GM12878 (cell line): ENCODE measurements around the gene EFNA1. TPM values are rescaled to one million over a fixed set of nuclear protein-coding genes. Genes with fewer than 3 reads are reported as not detected.
"Not testable (repeated sequence)": the region's sequence is repeated elsewhere in the genome, so short reads cannot be mapped to it uniquely, and the experiment has no call there.

Experiments used
- ATAC-seq: fragments of 200-7000 bp; cut with Tn5 transposase; 3 replicates; pipeline ENCODE4 v1.9.1; 2020; ENCODE audit warnings: mild to moderate bottlenecking, moderate library complexity
- BruUV-seq: library from RNA; stranded (reverse); fragments of 400-500 nt; replicated peaks from 2 replicates; lab custom pipeline; 2021; lab: Mats Ljungman, UMichigan
- CTCF ChIA-PET: fragments of 300-600 bp; sonication (Branson Sonifier 250); formaldehyde crosslinking; extraction: SDS; loops from one replicate; lab custom pipeline; 2021; ENCODE audit warnings: inconsistent platforms; lab: Yijun Ruan, JAX
- POLR2A ChIA-PET: fragments of 350-600 bp; formaldehyde crosslinking; extraction: SDS; loops from one replicate; lab custom pipeline; 2021; ENCODE audit warnings: inconsistent platforms; lab: Charles Lee
- RAD21 ChIA-PET: fragments of 300-600 bp; sonication (Branson Sonifier 250); formaldehyde crosslinking; loops from one replicate; lab custom pipeline; 2023; ENCODE audit warnings: antibody characterized with exemption; ENCODE audit not compliant: unreplicated experiment; lab: Charles Lee
- SMC1A ChIA-PET: fragments of 300-600 bp; sonication (Branson Sonifier 250); formaldehyde crosslinking; loops from one replicate; lab custom pipeline; 2023; ENCODE audit not compliant: unreplicated experiment, uncharacterized antibody; lab: Charles Lee
- DNase-seq: peaks from one replicate; pipeline ENCODE4 v3.0.0-alpha.2; 2011; ENCODE audit warnings: low read depth, low spot score
- FAIRE-seq: peaks from 3 replicates; lab custom pipeline; 2011; peaks lifted over from hg19 to GRCh38; lab: Jason Lieb, UNC
- H2AFZ ChIP-seq: 2 replicates; pipeline ENCODE4 v1.6.0; 2011; ENCODE audit warnings: low read depth, low read length, control low read depth; ENCODE audit not compliant: control insufficient read depth
- H3K27ac ChIP-seq: 2 replicates; pipeline ENCODE4 v1.5.1; 2011; ENCODE audit warnings: control low read depth; ENCODE audit not compliant: control insufficient read depth, insufficient read depth
- H3K27me3 ChIP-seq, 2 experiments: replicated peaks in 1 of 2; 2 replicates each; pipeline versions ENCODE4 v1.6.0 to v1.6.1; 2011; ENCODE audit warnings: low read length in 1 of 2; ENCODE audit not compliant: control insufficient read depth in 2 of 2, insufficient read depth in 2 of 2
- H3K36me3 ChIP-seq, 2 experiments: 2 replicates each; pipeline ENCODE4 v1.5.1; 2011; ENCODE audit warnings: low read length in 1 of 2; ENCODE audit not compliant: control insufficient read depth in 2 of 2, insufficient read depth in 2 of 2
- H3K4me1 ChIP-seq: 2 replicates; pipeline ENCODE4 v1.6.1; 2011; ENCODE audit warnings: mild to moderate bottlenecking, low read length, moderate library complexity, mixed read lengths; ENCODE audit not compliant: control insufficient read depth, insufficient read depth
- H3K4me2 ChIP-seq: 2 replicates; pipeline ENCODE4 v1.6.0; 2011; ENCODE audit warnings: control low read depth; ENCODE audit not compliant: control insufficient read depth, insufficient read depth
- H3K4me3 ChIP-seq: fragments of 200-600 bp; sonication (generic); 2 replicates; pipeline ENCODE4 v1.5.1; 2016
- H3K79me2 ChIP-seq: 2 replicates; pipeline ENCODE4 v1.6.0; 2011; ENCODE audit warnings: low read length; ENCODE audit not compliant: control insufficient read depth, insufficient read depth
- H3K9ac ChIP-seq: 2 replicates; pipeline ENCODE4 v1.8.0; 2011; ENCODE audit warnings: low read length, control low read depth, mixed read lengths; ENCODE audit not compliant: control insufficient read depth, insufficient read depth
- H3K9me3 ChIP-seq: replicated peaks from 3 replicates; pipeline ENCODE4 v1.5.1; 2011; ENCODE audit warnings: mild to moderate bottlenecking, low read length; ENCODE audit not compliant: control insufficient read depth, insufficient read depth
- H4K20me1 ChIP-seq: 2 replicates; pipeline ENCODE4 v1.6.0; 2011; ENCODE audit not compliant: control insufficient read depth, insufficient read depth
- BHLHE40 ChIP-seq, 2 experiments: fragments of 450-650 bp in 1 of 2; IDR thresholded peaks; 2 replicates each; pipeline ENCODE4 v1.6.1; 2011 to 2017; ENCODE audit warnings: low read depth in 2 of 2, borderline replicate concordance in 1 of 2, improper control_type of control experiment in 1 of 2, low read length in 1 of 2, mild to moderate bottlenecking in 1 of 2
- HDAC2 ChIP-seq: fragments of 200-600 bp; sonication (generic); IDR thresholded peaks from 2 replicates; pipeline ENCODE4 v1.6.1; 2017
- IRF4 ChIP-seq: IDR thresholded peaks from 2 replicates; pipeline ENCODE4 v1.6.1; 2011; ENCODE audit warnings: low read depth, low read length
- KDM1A ChIP-seq: fragments of 200-600 bp; sonication (generic); IDR thresholded peaks from 2 replicates; pipeline ENCODE4 v1.6.1; 2016; ENCODE audit warnings: borderline replicate concordance
- MXI1 ChIP-seq: fragments of 150-350 bp; IDR thresholded peaks from 2 replicates; pipeline ENCODE4 v1.6.1; 2011; ENCODE audit warnings: low read depth, mild to moderate bottlenecking, inconsistent platforms, low read length, improper control_type of control experiment
- NR2C2 ChIP-seq: IDR thresholded peaks from 2 replicates; pipeline ENCODE4 v1.6.1; 2011; ENCODE audit warnings: borderline replicate concordance, low read depth; ENCODE audit not compliant: control insufficient read depth, insufficient read length
- PAX8 ChIP-seq: fragments of 450-650 bp; IDR thresholded peaks from 2 replicates; pipeline ENCODE4 v1.6.1; 2017; ENCODE audit warnings: mild to moderate bottlenecking, moderate library complexity
- SUZ12 ChIP-seq: fragments of 200-600 bp; sonication (generic); IDR thresholded peaks from one replicate; pipeline ENCODE4 v1.6.1; 2018; ENCODE audit warnings: antibody characterized with exemption, mild to moderate bottlenecking; ENCODE audit not compliant: unreplicated experiment
- WGBS: methylation state at CpG from one replicate; pipeline ENCODE4 v1.1.6; 2016; ENCODE audit warnings: low lambda C conversion rate; ENCODE audit not compliant: insufficient replicate concordance, insufficient coverage; ENCODE audit errors: missing lambda C conversion rate; 5-methylcytosine and 5-hydroxymethylcytosine counted together
- in situ Hi-C: fragments of 300-500 bp; cut with MboI; formaldehyde crosslinking; loops from 9 replicates; pipeline ENCODE4 v1.14.3; 2018; ENCODE audit warnings: mixed read lengths
- intact Hi-C: fragments of 100-400 bp; cut with micrococcal nuclease; formaldehyde crosslinking; loops from one replicate; pipeline ENCODE4 v1.14.2; 2022; ENCODE audit not compliant: unreplicated experiment
- polyA plus RNA-seq, 11 experiments: library from polyadenylated mRNA; depleted of rRNA in 4 of 11; unstranded in 6 of 11; stranded (reverse) in 5 of 11; fragments of >200 nt; fragmentation: Nextera tagmentation in 4 of 11; fragmentation: Illumina TruSeq in 1 of 11; extraction: Ambion mirVana in 4 of 11; extraction: Trizol in 1 of 11; gene quantifications; 1 replicate in 1 of 11; 2 replicates in 10 of 11; pipeline versions ENCODE4 v1.2.1 to v1.2.3, GENCODE V29; 2011 to 2016; ENCODE audit warnings: inconsistent platforms in 2 of 11, missing spikeins in 2 of 11, low read depth in 1 of 11
- total RNA-seq, 4 experiments: library from RNA; depleted of rRNA in 3 of 4; stranded (reverse); fragments of >200 nt in 3 of 4; fragmentation: Illumina TruSeq in 1 of 4; extraction: Trizol in 1 of 4; gene quantifications; 2 replicates each; pipeline versions ENCODE4 v1.2.1 to v1.2.3, GENCODE V29; 2013 to 2021
- TF ChIP-seq, protein P1 (sequence below): fragments of 150-350 bp; IDR thresholded peaks from 2 replicates; pipeline ENCODE4 v1.6.1; 2014; ENCODE audit warnings: mild to moderate bottlenecking, low read depth, low read length
- TF ChIP-seq, protein P2 (sequence below): IDR thresholded peaks from 2 replicates; pipeline ENCODE4 v1.6.1; 2012; ENCODE audit warnings: low read depth, low read length, improper control_type of control experiment

EFNA1 gene
- total and polyA plus RNA-seq, 10 of the 15 experiments (the other 5 are each of a cell fraction or from before 2014, with no cell fraction given) = 0.13 to 7.5 (median 0.28) TPM; not detected in 5

DNA sequence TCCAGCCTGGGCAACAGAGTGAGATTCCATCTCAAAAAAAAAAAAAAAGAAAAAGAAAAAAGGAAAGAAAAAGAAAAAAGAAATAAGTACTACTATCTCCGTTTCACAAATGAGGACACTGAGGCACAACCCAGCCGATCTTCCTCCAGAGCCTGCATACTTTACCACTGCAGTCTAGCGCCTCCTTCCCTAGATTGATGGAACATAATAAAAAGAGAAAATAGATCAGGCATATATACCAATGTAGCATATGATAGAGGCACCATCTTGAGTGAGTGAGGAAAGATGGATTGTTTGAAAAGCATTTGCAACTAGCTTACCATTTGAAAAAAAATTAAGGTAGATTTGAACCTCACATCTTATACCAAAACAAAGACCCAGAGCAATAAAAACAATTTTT, 17.8 kb downstream of the EFNA1 start:
- H3K4me1 ChIP-seq = peaks cover 6% of the 10 kb centered on the region
- no peak for DNase-seq
- H3K36me3 ChIP-seq = no peaks in the 10 kb centered on the region
- no peak overlapping the region for H2AFZ ChIP-seq
- no peaks in the 10 kb centered on the region for H3K9me3 ChIP-seq
- BruUV-seq = no TSS peak
- no peaks in the 10 kb centered on the region for H3K27me3 ChIP-seq
- H3K4me2 ChIP-seq = no peak overlapping the region
- RAD21 ChIA-PET = interaction anchor here (1.0 to 1.7 kb wide), 2 partner anchors 27 to 50 kb away, joined by 3 read pairs; no protein-coding TSS in a partner anchor
- intact Hi-C loops (no loop called here), in situ Hi-C loops (no loop called here)
- POLR2A ChIA-PET = no interaction called here
- no peak for FAIRE-seq
- H4K20me1 ChIP-seq = no peaks in the 10 kb centered on the region
- H3K27ac ChIP-seq = no peak overlapping the region
- H3K4me3 ChIP-seq = no peak overlapping the region
- H3K79me2 ChIP-seq = no peaks in the 10 kb centered on the region
- TF ChIP-seq, protein P1, sequence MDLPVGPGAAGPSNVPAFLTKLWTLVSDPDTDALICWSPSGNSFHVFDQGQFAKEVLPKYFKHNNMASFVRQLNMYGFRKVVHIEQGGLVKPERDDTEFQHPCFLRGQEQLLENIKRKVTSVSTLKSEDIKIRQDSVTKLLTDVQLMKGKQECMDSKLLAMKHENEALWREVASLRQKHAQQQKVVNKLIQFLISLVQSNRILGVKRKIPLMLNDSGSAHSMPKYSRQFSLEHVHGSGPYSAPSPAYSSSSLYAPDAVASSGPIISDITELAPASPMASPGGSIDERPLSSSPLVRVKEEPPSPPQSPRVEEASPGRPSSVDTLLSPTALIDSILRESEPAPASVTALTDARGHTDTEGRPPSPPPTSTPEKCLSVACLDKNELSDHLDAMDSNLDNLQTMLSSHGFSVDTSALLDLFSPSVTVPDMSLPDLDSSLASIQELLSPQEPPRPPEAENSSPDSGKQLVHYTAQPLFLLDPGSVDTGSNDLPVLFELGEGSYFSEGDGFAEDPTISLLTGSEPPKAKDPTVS = no peak
- TF ChIP-seq MXI1 = no peak
- no peak for TF ChIP-seq KDM1A
- TF ChIP-seq SUZ12 = no peak
- TF ChIP-seq IRF4 = no peak
- TF ChIP-seq HDAC2 = no peak
- TF ChIP-seq PAX8 = no peak
- no peak for TF ChIP-seq BHLHE40 (IDR thresholded peaks at IDR 0.05; ENCODE audit: borderline replicate concordance in 1 of 2, low read depth in 2 of 2, low read length in 1 of 2)
- no peak for TF ChIP-seq NR2C2
- TF ChIP-seq, protein P2, sequence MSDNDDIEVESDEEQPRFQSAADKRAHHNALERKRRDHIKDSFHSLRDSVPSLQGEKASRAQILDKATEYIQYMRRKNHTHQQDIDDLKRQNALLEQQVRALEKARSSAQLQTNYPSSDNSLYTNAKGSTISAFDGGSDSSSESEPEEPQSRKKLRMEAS = no peak
- WGBS = 70% methylated on average over 3 of the region's 3 CpGs
- SMC1A ChIA-PET = interaction anchor here (1.0 to 1.6 kb wide), 2 partner anchors 8 to 22 kb away, joined by 3 to 4 read pairs; no protein-coding TSS in a partner anchor
- H3K9ac ChIP-seq = no peak overlapping the region
- CTCF ChIA-PET = interaction anchor here (1.0 to 1.7 kb wide), 6 partner anchors 9 to 54 kb away, joined by 3 to 4 read pairs (median 4); partner anchors contain the start of genes KRTCAP2 and TRIM46
- ATAC-seq = no peak

DNA sequence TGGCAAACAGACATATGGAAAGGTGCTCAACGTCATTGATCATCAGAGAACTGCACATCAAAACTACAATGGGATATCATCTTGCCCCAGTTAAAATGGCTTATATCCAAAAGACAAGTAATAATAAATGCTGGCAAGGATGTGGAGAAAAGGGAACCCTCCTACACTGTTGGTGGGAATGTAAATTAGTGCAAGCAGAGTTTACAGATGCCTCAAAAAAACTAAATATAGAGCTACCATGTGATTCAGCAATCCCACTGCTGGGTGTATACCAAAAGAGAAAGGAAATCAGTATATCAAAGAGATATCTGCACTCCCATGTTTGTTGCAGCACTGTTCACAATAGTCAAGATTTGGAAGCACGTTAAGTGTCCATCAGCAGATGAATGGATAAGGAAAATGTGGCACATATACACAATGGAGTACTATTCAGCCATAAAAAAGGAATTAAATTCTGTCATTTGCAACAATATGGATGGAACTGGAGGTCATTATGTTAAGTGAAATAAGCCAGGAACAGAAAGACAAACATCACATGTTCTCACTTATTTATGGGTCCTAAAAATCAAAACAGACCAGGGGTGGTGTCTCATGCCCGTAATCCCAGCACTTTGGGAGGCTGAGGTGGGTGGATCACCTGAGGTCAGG, 28.4 kb downstream of the EFNA1 start:
- 21% methylated on average over 3 of the region's 3 CpGs for WGBS
- H3K9ac ChIP-seq, H3K9me3 ChIP-seq, in situ Hi-C loops, H3K27me3 ChIP-seq, FAIRE-seq, H3K36me3 ChIP-seq, H4K20me1 ChIP-seq, H3K4me2 ChIP-seq, H2AFZ ChIP-seq, DNase-seq, H3K79me2 ChIP-seq, H3K4me1 ChIP-seq, H3K27ac ChIP-seq, RAD21 ChIA-PET, ATAC-seq, H3K4me3 ChIP-seq, BruUV-seq, intact Hi-C loops: not testable (repeated sequence)
- CTCF ChIA-PET = interaction anchor here (1.1 to 3.8 kb wide), 5 partner anchors 11 to 71 kb away, joined by 3 to 13 read pairs (median 6); partner anchors contain the start of gene KRTCAP2
- POLR2A ChIA-PET = interaction anchor here (1.0 to 1.3 kb wide), 2 partner anchors 17 to 21 kb away, joined by 3 read pairs; partner anchors contain the start of gene KRTCAP2
- SMC1A ChIA-PET = interaction anchor here (1.2 to 1.8 kb wide), 3 partner anchors 11 to 46 kb away, joined by 3 to 6 read pairs (median 3); no protein-coding TSS in a partner anchor
